K562 (cell line): ENCODE measurements around the gene ZNF628.

Source experiments
- MAFK ChIP-seq: IDR thresholded peaks from 2 replicates; pipeline ENCODE4 v1.6.1; 2011; ENCODE audit warnings: low read length, improper control_type of control experiment
- TF ChIP-seq, protein P1 (sequence below): fragments of 250-450 bp; sonication (Bioruptor Pico); IDR thresholded peaks from 2 replicates; pipeline ENCODE4 v1.4.0; 2020; ENCODE audit warnings: mild to moderate bottlenecking, moderate library complexity

GRCh38 chr19:55441692-55442321 is 34.6 kb upstream of the ZNF628 start:
- no peak for TF ChIP-seq MAFK
- TF ChIP-seq, protein P1, sequence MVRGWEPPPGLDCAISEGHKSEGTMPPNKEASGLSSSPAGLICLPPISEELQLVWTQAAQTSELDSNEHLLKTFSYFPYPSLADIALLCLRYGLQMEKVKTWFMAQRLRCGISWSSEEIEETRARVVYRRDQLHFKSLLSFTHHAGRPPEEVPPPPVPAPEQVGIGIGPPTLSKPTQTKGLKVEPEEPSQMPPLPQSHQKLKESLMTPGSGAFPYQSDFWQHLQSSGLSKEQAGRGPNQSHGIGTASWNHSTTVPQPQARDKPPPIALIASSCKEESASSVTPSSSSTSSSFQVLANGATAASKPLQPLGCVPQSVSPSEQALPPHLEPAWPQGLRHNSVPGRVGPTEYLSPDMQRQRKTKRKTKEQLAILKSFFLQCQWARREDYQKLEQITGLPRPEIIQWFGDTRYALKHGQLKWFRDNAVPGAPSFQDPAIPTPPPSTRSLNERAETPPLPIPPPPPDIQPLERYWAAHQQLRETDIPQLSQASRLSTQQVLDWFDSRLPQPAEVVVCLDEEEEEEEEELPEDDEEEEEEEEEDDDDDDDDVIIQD (CRISPR knock-in tag) = no peak
